UCSD-AML1 (cell line): Measurements from ENCODE around the gene MCOLN3.

Source experiments
- DNase-seq: peaks from one replicate; lab custom pipeline; 2025; ENCODE audit not compliant: unreplicated experiment; lab: John Stamatoyannopoulos, UW

MCOLN3 gene, protein sequence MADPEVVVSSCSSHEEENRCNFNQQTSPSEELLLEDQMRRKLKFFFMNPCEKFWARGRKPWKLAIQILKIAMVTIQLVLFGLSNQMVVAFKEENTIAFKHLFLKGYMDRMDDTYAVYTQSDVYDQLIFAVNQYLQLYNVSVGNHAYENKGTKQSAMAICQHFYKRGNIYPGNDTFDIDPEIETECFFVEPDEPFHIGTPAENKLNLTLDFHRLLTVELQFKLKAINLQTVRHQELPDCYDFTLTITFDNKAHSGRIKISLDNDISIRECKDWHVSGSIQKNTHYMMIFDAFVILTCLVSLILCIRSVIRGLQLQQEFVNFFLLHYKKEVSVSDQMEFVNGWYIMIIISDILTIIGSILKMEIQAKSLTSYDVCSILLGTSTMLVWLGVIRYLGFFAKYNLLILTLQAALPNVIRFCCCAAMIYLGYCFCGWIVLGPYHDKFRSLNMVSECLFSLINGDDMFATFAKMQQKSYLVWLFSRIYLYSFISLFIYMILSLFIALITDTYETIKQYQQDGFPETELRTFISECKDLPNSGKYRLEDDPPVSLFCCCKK

GRCh38 chr1:85048296-85049064 lies at the start of gene MCOLN3:
MCOLN3 (minus strand) TSS chr1:85048500; CDS start chr1:85045360, 3,140 bp downstream.
- no peak for DNase-seq

DNA sequence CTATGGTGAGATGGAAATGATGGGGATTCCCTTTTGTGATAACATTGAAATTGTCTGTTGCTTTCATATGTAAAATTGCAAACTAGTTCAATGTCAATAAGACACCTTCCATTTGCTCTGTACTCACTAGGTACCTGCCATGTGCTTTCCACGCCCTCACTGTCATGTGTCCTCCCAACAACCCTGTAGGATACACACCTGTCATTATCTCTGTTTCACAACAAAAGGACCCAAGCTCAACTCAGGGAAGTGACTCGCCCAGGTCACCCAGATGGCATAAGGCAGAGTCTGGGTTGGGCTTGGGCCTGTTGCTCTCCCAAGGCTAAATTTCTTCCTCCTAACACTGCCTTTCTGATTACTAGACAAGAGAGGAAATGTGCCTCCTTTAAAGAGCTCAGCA lies 45.3 kb upstream of the MCOLN3 start:
- DNase-seq = no peak

- peak; percentile 12 for DNase-seq
Observed at GRCh38 chr1:85091671-85092280, 43.5 kb upstream of the MCOLN3 start.

- no peak for DNase-seq
Observed at GRCh38 chr1:85090225-85090624, 41.9 kb upstream of the MCOLN3 start.

DNA sequence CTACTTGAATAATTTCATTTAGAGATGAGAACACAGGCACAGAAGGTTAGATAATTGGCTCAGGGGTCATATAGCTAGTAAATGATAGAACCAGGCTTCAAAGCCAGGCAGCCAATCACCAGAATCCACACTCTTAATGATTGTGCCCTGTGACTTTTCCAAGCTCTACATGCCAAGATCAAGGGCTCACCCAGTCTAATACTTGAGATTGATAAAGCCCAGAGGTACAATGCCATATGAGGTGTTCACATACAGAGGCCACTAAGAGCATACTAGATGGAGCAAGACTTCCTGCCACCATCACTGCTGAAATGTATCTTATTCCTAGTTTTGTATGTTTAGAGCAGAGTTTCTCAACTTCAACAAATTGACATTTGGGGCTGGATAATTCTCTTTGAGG lies 40.9 kb upstream of the MCOLN3 start:
- DNase-seq = no peak

GRCh38 chr1:85088408-85088784 lies 40.1 kb upstream of the MCOLN3 start:
- no peak for DNase-seq

DNA sequence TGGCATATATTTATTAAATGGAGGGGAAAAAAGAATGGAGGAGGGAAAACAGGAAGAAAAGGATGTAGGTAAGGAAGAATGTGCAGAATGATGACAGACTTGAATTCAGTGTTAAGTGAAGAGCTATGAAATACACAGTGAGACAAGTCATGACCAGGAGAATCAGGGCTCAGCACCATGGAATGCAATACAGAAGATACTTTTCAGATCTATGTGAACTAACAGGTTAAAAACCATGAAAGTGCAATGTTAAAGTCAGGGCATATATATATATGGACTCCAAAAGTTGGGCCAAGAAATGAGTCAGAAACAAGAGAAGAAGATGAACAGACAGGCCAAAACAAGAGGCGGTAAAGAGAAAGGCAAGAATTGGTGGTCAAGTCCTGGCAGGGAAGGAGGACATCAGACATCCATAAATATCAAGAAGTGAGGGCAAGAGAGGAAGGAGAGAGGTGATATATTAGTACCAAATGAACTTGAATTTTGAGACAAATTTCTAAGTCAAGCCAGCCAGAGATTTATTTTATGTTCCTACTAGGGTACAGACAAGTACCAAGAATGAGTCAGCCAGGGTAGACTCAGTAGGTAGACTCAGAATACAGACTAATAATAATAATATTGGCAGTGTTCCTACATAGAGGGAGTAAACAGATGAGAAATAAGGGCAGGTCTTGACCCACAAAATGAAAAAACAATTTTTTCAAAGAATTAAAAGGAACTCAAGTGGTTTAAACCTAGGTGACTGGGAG lies 39.5 kb upstream of the MCOLN3 start:
- no peak for DNase-seq

DNA sequence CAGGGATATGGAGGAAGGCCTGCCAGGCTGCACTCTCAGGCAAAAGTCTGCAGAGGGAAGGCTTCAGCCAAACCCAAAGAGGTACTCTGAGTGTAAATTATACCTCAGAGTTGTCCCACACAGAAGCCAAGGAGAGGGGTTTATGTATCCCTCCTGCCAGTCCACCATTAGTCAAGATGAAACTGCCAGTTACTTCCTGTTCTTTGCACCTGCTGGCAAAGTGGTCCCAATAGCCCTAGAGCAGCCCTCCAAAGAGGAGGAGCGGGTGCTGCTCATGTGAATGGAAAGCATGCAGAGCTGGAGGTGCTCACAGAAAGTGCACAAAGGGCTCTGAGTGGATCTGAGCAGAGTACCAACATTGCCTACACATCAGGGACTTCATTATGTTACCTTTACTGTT lies 37.1 kb upstream of the MCOLN3 start:
- DNase-seq = no peak

DNA sequence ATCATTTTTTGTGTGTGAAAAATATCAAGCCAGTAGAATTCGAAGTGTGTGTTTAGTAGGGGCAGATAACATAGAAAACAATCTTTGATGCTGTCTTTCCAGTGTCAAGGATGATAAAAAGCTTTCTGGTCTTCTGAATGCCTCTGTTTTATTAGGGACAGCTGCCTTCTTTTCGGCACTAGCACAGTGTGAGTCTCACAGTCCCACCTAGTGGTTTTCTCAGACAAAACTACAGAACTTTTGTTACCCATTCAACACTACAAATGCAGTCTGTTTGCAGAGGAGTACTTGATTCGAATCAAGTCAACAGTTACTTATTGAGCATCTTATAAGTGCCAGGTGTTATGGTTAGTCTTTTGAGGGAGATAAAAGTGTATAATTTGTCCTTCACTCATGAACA lies 30.6 kb upstream of the MCOLN3 start:
- DNase-seq = no peak

DNA sequence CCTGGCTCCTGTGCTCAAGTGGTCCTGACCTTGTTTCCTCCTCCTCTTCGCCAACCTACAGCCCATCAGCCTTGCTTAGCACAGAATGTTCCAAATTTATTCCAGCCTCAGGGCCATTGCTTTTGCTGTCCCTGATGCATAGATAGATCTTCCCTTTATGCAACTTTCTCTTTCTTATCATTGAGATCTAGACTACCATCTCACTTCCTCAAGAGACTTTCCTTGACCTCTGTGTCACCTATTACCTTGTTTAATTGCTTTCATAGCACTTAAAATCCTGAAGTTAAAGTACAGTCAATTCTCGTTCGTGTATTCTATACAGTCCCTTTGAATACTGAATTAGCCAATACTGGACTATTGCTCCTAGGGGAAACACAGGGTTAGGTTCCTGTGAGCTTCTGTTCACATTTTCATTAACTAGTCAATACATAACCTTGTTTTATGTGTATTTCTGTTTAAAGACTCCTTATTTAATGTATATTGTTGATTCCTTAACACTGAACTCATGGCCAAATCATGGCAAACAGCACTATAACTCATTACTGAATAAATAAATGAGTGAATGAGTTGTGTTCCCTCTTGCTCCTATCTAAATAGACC lies 26.2 kb upstream of the MCOLN3 start:
- no peak for DNase-seq

- DNase-seq = no peak
Observed at GRCh38 chr1:85070972-85071492, 22.7 kb upstream of the MCOLN3 start.

- no peak for DNase-seq
Observed at GRCh38 chr1:85068846-85069245, 20.5 kb upstream of the MCOLN3 start.

GRCh38 chr1:85065550-85065949 lies 17.2 kb upstream of the MCOLN3 start:
- no peak for DNase-seq

GRCh38 chr1:85062425-85063026 lies 14.2 kb upstream of the MCOLN3 start:
- DNase-seq = no peak

GRCh38 chr1:85061711-85062424 lies 13.6 kb upstream of the MCOLN3 start:
- peak; percentile 26 for DNase-seq

GRCh38 chr1:85060038-85060437 lies 11.7 kb upstream of the MCOLN3 start:
- no peak for DNase-seq

DNA sequence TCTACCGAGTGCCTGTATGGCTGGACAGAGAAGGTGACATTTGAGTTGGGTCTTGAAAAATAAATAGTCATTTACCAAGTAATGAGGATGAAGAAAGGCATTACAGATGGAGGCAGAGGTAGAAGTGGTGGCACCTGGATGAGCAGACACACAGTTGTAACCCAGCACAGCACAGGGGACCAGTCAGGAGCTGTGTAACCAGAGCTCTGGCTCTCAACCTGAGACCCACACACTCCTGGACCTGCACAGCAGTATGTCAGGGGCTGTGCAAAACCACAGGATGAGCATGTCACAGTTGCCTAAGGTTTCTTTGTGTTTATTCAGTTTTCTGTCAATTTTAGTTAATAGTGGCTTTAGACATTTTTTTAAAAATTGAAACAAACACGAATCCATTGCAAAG lies 11.3 kb upstream of the MCOLN3 start:
- DNase-seq = no peak

DNA sequence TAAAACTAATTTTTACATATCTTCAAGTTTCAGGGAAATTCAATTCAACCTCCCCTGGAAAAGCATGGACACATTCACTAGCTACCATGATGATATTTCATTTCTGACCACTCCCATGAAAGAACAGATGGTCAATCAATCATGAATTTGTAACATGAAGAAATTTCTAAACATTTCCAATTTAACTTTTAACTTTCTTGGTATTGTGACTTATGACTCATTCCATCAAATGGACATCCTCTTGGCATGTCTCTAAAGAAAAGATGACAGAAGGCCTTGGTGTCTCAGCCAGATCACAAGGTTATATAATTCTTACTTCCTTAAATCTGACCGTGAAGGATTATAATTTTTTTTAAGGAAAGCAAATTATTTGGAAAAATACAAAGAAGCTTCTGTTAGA lies 10.5 kb upstream of the MCOLN3 start:
- DNase-seq = no peak

GRCh38 chr1:85058311-85058710 lies 10.0 kb upstream of the MCOLN3 start:
- DNase-seq = no peak
